ENCODE results near the gene PARD6G. TPM values are rescaled to one million over a fixed set of nuclear protein-coding genes. Genes with fewer than 3 reads are reported as not detected.

The PARD6G gene
- total RNA-seq, 1 experiment from 2014 or later = 5.4 TPM

- POLR2A ChIA-PET (ENCODE audit: unreplicated experiment) = no interaction called here
- Histone ChIP-seq H3K27me3 (ENCODE audit: low read length) (no peaks in the 10 kb centered on the region), H3K36me3 (ENCODE audit: low read depth, low read length) (no peaks in the 10 kb centered on the region), H3F3A (ENCODE audit: low read length, unreplicated experiment) (no peaks in the 10 kb centered on the region), H4K20me1 (ENCODE audit: low read length) (no peaks in the 10 kb centered on the region), H3K4me1 (ENCODE audit: insufficient read depth, low read length) (no peaks in the 10 kb centered on the region), H3K9me2 (replicated peaks; ENCODE audit: low read length) (no peaks in the 10 kb centered on the region), H3K4me3 (ENCODE audit: low read length) (no peak overlapping the region), H2AFZ (ENCODE audit: low read length) (no peak overlapping the region), H3K27ac (ENCODE audit: low read length) (no peak overlapping the region), H3K9ac (ENCODE audit: low read length) (no peak overlapping the region), H3K4me2 (ENCODE audit: low read length) (no peak overlapping the region), H3K79me2 (ENCODE audit: low read length) (no peaks in the 10 kb centered on the region), H3K9me3 (ENCODE audit: low read length) (no peaks in the 10 kb centered on the region)
- no peak for ATAC-seq
- intact Hi-C loops (cut with micrococcal nuclease) = no loop called here
- DNase-seq = no peak
- BruUV-seq (replicated peaks) = no TSS peak
- TF ChIP-seq EZH2 (IDR thresholded peaks at IDR 0.05; ENCODE audit: low read length, unreplicated experiment) = no peak
- no peak for TF ChIP-seq EZH2phosphoT487 (IDR thresholded peaks at IDR 0.05; ENCODE audit: borderline replicate concordance, low read length)
- TF ChIP-seq CTCF (conservative IDR thresholded peaks at IDR 0.05; ENCODE audit: low read depth, low read length) = no peak
- CTCF ChIA-PET = no interaction called here
Observed at GRCh38 chr18:80234398-80234797, 12.9 kb downstream of the PARD6G start.

DNA sequence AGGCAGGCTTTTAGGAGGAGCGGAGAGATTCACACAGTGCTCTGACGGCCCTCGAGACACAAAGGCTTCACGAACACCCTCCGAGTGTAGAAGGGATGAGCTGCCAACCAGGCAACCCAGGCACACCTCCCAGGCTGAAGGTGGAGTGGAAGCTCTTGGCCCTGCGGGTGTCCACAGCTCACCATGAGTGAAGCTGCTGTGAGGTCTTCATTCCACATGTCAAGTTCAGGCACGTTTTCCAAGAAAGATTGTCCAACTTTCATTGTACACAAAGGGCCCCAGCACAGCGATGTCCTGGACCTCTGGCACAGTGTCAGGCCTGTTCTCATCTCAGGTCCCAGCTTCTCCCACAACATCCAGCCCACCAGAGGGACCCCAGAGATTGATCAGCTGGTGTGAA is 13.4 kb downstream of the PARD6G start:
- DNase-seq (no peak), ATAC-seq (no peak)
- H3K9me2 ChIP-seq (replicated peaks; ENCODE audit: low read length) = no peaks in the 10 kb centered on the region
- no peak overlapping the region for H2AFZ ChIP-seq (ENCODE audit: low read length)
- H3K9ac ChIP-seq (ENCODE audit: low read length) = no peak overlapping the region
- no peak overlapping the region for H3K4me2 ChIP-seq (ENCODE audit: low read length)
- no peak for TF ChIP-seq EZH2phosphoT487 (IDR thresholded peaks at IDR 0.05; ENCODE audit: borderline replicate concordance, low read length)
- TF ChIP-seq CTCF (conservative IDR thresholded peaks at IDR 0.05; ENCODE audit: low read depth, low read length) = no peak
- TF ChIP-seq EZH2 (IDR thresholded peaks at IDR 0.05; ENCODE audit: low read length, unreplicated experiment) = no peak
- no TSS peak for BruUV-seq (replicated peaks)
- H3K4me3 ChIP-seq (ENCODE audit: low read length) = no peak overlapping the region
- ChIA-PET POLR2A (ENCODE audit: unreplicated experiment) (no interaction called here), CTCF (interaction anchor here (0.6 kb wide), 1 partner anchor 443 kb away, joined by 3 read pairs; no protein-coding TSS in a partner anchor)
- H3K27me3 ChIP-seq (ENCODE audit: low read length) = no peaks in the 10 kb centered on the region
- H3K4me1 ChIP-seq (ENCODE audit: insufficient read depth, low read length) = no peaks in the 10 kb centered on the region
- H3K27ac ChIP-seq (ENCODE audit: low read length) = no peak overlapping the region
- H3K79me2 ChIP-seq (ENCODE audit: low read length) = no peaks in the 10 kb centered on the region
- H3F3A ChIP-seq (ENCODE audit: low read length, unreplicated experiment) = no peaks in the 10 kb centered on the region
- no peaks in the 10 kb centered on the region for H4K20me1 ChIP-seq (ENCODE audit: low read length)
- H3K9me3 ChIP-seq (ENCODE audit: low read length) = no peaks in the 10 kb centered on the region
- intact Hi-C loops (cut with micrococcal nuclease) = no loop called here
- H3K36me3 ChIP-seq (ENCODE audit: low read depth, low read length) = no peaks in the 10 kb centered on the region

- CTCF ChIA-PET = interaction anchor here (0.6 kb wide), 1 partner anchor 442 kb away, joined by 3 read pairs; no protein-coding TSS in a partner anchor
- no peak overlapping the region for H3K4me3 ChIP-seq (ENCODE audit: low read length)
- H3K9ac ChIP-seq (ENCODE audit: low read length) = no peak overlapping the region
- POLR2A ChIA-PET (ENCODE audit: unreplicated experiment) = no interaction called here
- H3K27ac ChIP-seq (ENCODE audit: low read length) = no peak overlapping the region
- no peak for TF ChIP-seq EZH2phosphoT487 (IDR thresholded peaks at IDR 0.05; ENCODE audit: borderline replicate concordance, low read length)
- TF ChIP-seq CTCF (conservative IDR thresholded peaks at IDR 0.05; ENCODE audit: low read depth, low read length) = no peak
- TF ChIP-seq EZH2 (IDR thresholded peaks at IDR 0.05; ENCODE audit: low read length, unreplicated experiment) = no peak
- H3K9me3 ChIP-seq (ENCODE audit: low read length) = no peaks in the 10 kb centered on the region
- no TSS peak for BruUV-seq (replicated peaks)
- no peaks in the 10 kb centered on the region for H3K27me3 ChIP-seq (ENCODE audit: low read length)
- no peaks in the 10 kb centered on the region for H3K36me3 ChIP-seq (ENCODE audit: low read depth, low read length)
- ATAC-seq (no peak), DNase-seq (no peak)
- H3K4me1 ChIP-seq (ENCODE audit: insufficient read depth, low read length) = no peaks in the 10 kb centered on the region
- H3K79me2 ChIP-seq (ENCODE audit: low read length) = no peaks in the 10 kb centered on the region
- H2AFZ ChIP-seq (ENCODE audit: low read length) = no peak overlapping the region
- intact Hi-C loops (cut with micrococcal nuclease) = no loop called here
- no peaks in the 10 kb centered on the region for H4K20me1 ChIP-seq (ENCODE audit: low read length)
- H3K4me2 ChIP-seq (ENCODE audit: low read length) = no peak overlapping the region
- no peaks in the 10 kb centered on the region for H3K9me2 ChIP-seq (replicated peaks; ENCODE audit: low read length)
- H3F3A ChIP-seq (ENCODE audit: low read length, unreplicated experiment) = no peaks in the 10 kb centered on the region
Observed at GRCh38 chr18:80233201-80233835, 14.0 kb downstream of the PARD6G start.

All from PC-3 (cell line).